GM12873 (cell line): ENCODE data around the gene GPNMB.

ENCODE experiments used
- CTCF ChIP-seq: IDR thresholded peaks from 2 replicates; pipeline ENCODE4 v1.5.1; 2012; ENCODE audit warnings: low read depth, mild to moderate bottlenecking, moderate library complexity, low read length, control low read depth; ENCODE audit not compliant: insufficient read depth; ENCODE audit errors: missing control alignments

GPNMB gene

GRCh38 chr7:23261843-23262452 is 15.4 kb downstream of the GPNMB start:
- TF ChIP-seq CTCF = peak; percentile 87

- TF ChIP-seq CTCF = no peak
These were observed 18.4 kb downstream of the GPNMB start for GRCh38 chr7:23264916-23265458.

GRCh38 chr7:23266918-23267317 is 20.3 kb downstream of the GPNMB start:
- no peak for TF ChIP-seq CTCF

GRCh38 chr7:23267357-23267756 is 20.8 kb downstream of the GPNMB start:
- TF ChIP-seq CTCF = no peak

GRCh38 chr7:23268167-23268566 is 21.6 kb downstream of the GPNMB start:
- no peak for TF ChIP-seq CTCF

GRCh38 chr7:23268746-23269145 is 22.2 kb downstream of the GPNMB start:
- TF ChIP-seq CTCF = no peak

GRCh38 chr7:23272275-23272674 is 25.7 kb downstream of the GPNMB start:
- no peak for TF ChIP-seq CTCF

GRCh38 chr7:23273141-23273599 is 26.6 kb downstream of the GPNMB start:
- peak; percentile 93 for TF ChIP-seq CTCF
